Activated CD4-positive, alpha-beta T cell treated with anti-CD3 and anti-CD28 coated beads, Interleukin-2, amount 50 U/mL, for 1 hour (primary cell): ENCODE data around the gene MEPCE.

ENCODE experiments used
- DNase-seq: peaks from one replicate; pipeline ENCODE4 v3.0.0-alpha.2; 2020

MEPCE gene

GRCh38 chr7:100465299-100465698, 35.7 kb downstream of the MEPCE start:
- DNase-seq: no peak

DNA sequence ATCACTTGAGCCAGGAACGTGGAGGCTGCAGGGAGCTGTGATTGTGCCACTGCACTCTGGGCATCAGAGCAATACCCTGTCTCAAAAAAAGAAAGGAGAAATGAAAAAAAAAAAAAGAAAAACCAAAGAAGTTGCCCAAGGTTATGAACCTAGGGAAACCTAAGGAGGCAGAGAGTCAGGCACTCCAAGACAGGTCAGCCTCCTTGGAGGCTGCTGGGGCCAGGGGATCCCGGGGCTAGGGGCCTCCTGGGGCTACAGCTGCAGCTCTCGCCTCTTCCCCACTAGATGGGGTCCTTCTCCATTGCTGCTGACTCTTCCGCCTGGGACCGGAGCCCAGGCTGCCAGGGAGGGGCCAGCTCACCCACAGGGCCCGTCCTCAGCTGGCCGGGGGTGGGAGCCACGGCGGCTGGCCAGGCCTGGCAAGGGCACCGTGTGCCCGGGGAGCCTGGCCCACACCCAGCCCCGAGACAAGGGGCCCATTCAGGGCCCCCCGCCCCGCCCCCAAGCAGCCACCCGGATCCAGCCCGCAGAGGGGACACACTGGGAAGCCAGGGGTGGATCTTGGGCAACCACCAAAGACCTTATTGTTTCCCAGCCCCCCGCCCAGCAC, 36.2 kb downstream of the MEPCE start:
- DNase-seq: no peak

DNA sequence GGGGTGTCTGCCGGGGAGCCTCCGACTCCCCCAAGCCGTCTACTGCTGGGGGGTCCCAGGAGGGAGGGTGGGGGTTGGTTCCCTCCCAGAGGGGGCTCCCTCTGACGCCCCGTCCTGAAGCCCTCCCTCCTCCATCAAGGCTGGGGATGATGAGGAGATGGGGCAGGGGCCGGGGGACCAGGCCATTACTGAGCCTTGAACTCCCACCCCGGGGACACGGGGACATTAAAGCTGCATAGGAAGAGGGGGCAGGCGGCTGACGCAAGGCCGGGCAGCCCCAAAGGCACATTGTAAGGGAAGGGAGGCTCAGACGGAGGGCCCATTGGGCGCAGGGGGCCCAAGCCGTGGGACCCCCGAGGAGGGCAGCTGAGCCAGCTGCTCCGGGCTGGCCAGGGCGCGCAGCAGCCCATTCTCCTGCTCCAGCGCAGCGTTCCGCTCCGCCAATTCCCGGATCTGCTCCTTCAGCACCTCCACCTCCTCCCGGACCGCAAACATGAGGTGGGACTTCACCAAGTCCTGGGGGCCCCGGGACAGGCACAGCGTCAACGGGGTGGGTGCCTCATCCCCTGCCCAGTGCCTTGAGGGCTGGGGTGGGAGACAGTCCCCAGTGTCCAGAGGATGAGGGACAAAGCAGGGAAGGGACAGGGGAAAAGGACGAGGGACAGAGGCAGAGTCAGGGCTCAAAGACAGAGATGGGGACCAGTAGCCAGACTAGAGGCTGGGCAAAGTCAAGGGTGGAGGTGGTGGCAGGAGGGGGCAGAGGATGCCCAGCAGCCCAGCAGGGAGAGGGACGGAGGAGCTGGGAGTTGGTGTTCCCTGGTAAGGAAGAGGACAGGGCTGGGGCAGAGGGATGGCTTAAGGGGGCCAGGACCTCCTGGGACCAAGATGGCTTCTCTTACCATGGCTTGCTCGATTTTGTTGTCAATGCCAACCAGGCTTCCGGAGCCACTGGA, 37.3 kb downstream of the MEPCE start:
- no peak for DNase-seq

DNA sequence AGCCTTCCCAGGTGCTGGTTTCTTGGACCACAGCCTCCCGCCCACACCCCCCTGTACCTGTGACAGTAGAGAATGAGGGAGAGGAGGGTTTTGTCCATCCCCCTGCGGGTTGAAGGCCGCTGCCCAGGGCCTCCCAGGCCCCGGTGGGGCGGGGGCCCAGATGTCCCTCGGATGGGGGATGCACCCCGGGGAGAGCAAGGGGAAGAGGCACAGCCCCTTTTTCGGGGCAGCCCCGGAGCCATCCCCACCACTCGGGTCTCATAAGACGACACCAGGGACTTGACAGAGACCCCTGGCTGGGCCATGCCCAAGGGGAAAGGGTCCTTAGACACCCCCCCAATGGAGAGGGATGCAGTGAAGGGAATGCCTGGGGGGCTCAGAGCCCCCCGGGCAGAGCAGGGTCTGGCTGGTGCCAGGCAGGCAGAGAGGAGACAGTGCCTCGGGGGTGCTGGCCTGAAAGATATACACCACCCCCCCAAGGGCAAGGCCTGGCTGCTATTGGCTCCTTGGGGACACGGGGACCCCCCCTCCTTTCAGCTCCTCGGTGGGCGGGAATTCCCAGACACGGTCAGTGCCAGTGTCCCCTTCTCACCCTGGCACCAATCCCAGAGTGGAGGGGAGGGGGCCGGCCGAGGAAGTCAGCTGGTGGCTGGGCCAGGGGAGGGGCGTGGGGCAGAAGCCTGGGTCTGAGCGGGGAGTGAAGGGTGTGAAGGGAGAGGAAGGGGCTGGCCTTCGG, 38.2 kb downstream of the MEPCE start:
- no peak for DNase-seq

DNA sequence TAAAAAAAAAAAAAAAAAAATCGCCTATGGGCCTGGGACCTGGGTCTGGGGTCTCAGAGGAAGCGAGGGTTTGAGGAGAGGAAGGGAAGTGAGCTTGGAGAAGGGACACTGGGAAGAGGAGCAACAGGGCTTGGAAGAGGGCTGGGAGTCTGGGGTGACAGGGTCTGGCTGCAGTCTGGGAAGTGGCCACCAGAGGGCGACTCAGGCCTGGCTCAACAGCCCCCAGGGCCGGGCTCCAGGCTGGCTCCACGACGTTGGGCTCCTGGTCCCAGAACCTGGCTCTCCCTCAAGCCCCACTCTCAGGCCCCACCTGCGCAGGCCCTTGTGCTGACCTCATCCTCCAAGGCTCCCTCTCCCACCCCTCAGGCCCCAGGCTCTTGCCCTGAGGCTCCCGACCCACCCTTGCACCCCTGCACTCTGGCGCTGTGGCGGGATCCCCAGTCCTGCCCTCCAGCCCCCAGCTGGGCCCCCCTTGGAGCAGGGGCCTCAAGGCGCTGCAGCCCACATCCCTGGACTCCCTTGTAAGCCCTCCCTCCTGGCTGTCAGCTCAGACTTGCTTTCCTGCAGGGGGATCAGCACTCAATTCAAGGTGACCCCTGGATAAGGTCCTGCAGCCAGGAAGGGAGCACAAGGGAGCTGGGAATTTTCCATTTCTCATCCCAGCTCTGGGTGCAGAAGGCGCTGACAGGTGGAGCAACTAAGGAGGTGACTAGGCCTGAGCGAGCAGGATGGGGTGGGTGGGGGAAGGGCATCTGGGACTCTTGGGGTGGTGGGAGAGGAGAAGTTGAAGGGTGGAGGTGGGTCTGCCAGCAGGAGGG, 39.8 kb downstream of the MEPCE start:
- DNase-seq: peak; percentile 85

- DNase-seq: no peak
These were observed 41.4 kb downstream of the MEPCE start for GRCh38 chr7:100471021-100471420.

- DNase-seq: no peak
These were observed 42.7 kb downstream of the MEPCE start for GRCh38 chr7:100472121-100472851.

DNA sequence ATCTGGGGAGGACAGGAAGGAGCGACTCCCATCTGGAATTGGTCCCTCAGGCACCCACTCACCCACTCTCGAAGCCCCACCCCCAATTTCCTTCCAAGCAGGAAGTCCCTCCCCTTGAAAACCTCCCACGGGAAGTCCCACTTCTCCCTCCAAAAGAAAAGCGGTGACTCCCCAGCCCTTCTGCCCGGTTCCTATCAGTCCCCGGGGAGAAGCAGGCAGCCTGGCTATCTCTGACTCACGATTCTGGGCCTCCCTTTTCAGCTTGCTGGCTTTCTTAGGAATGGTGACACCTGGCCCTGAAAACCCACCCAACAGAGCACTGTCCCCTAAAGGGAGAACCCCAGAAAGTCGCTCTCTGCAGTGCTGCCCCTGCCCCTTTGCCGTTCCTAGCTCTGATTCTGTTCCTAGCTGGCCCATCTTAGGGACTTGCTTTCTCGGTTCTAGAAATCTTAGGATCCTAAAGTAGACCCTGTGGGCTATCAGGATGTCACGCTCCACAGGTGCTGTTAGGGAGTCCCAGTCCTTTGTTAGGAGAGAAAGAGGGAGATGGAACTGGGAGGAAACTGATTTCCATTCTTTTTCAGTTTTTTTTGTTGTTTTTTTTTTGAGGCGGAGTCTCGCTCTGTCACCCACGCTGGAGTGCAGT, 43.3 kb downstream of the MEPCE start:
- no peak for DNase-seq

GRCh38 chr7:100475549-100475948, 45.9 kb downstream of the MEPCE start:
- no peak for DNase-seq

GRCh38 chr7:100476101-100476780, 46.6 kb downstream of the MEPCE start:
- DNase-seq: no peak

- peak; percentile 45 for DNase-seq
These were observed 47.6 kb downstream of the MEPCE start for GRCh38 chr7:100476903-100477870.

- DNase-seq: no peak
These were observed 48.2 kb downstream of the MEPCE start for GRCh38 chr7:100477871-100478267.

- peak; percentile 88 for DNase-seq
These were observed 49.5 kb downstream of the MEPCE start, which contains the start of gene TSC22D4 for GRCh38 chr7:100478958-100479660. Gene TSC22D4 (minus strand): TSS chr7:100479214. CDS start chr7:100478038, 1,176 bp downstream.

DNA sequence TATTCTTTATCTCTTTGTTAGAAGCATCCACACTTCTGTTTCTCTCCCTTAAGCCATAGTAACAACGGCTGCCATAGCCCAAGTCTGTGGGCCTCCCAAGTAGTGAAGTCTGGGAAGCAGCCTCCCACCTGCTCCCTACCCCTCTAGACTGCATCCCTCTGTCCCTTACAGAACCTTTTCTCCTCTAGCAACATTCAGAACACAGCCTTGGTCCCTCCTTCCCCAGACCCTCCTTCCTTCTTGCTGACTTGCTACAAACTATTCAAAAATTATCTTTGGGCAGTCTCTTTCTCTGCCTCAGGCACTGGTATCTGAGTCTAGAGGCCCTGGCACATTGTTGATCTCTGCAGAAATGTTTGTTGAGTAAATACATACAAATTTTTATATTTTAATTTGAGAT, 51.8 kb downstream of the MEPCE start:
- DNase-seq: no peak

GRCh38 chr7:100482728-100483089, 53.1 kb downstream of the MEPCE start:
- DNase-seq: no peak

DNA sequence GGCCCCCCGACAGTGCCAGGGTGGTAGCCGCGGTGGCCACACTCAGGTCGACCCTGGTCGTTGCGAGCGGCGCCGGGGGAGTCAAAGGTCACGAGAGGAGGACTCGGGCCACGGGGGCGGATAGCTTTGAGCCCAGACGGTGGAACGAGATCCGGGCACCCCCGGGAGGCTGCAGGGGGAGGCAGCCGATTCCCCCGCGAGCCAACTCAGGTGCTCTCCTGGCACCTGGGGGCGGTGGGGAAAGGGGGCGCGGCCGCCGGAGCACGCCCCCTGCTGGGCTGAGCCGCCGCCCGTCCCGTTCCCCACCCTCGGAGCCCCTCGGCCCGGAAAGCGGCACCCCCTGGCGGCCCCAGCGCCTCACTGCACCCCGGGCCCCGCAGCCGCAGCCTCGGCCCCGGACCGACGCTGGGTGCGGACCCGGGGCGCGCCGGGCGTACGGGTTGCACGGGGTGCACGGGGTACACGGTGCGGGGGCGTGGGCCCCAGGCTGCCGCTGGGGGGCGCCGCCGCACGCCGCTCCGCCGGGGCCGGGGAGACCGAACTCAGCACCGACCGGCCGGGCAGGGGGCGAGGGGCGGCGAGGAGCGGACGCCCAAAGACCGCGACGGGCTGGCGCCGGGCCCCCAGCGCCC, 53.6 kb downstream of the MEPCE start:
- DNase-seq: peak; percentile 80
